Hindlimb muscle (tissue), 1 donor: ENCODE results near the gene TBC1D25. TPM values are rescaled to one million over a fixed set of nuclear protein-coding genes. Genes with fewer than 3 reads are reported as not detected.
"Not testable (repeated sequence)": the region's sequence is repeated elsewhere in the genome, so short reads cannot be mapped to it uniquely, and the experiment has no call there.

Source experiments
- DNase-seq: peaks from one replicate; pipeline ENCODE4 v3.0.0-alpha.2; 2013
- polyA plus RNA-seq: library from polyadenylated mRNA; unstranded; fragments of 120-200 nt; gene quantifications from one replicate; pipeline ENCODE4 v1.2.1, GENCODE V29; 2013; ENCODE audit not compliant: insufficient read length

Gene TBC1D25
- polyA plus RNA-seq, 1 donor = 8.1 TPM

DNA sequence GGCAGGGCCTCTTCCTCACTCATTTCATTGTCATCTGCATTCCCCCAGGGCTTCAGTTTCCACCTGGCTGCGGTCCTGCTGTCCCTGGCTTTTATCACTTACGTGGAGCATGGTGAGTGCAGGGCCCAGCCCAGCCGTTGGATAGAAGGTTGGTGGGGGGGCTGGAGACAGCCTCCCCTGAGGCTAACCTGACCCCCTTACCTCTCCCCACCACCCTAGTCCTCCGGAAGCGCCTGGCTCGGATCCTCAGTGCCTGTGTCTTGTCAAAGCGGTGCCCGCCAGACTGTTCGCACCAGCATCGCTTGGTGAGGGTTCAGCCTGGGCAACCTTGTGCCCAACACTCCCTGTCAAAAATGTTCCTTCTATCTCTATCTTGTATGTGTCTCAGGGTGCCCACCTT is 23.7 kb upstream of the TBC1D25 start:
- no peak for DNase-seq

DNA sequence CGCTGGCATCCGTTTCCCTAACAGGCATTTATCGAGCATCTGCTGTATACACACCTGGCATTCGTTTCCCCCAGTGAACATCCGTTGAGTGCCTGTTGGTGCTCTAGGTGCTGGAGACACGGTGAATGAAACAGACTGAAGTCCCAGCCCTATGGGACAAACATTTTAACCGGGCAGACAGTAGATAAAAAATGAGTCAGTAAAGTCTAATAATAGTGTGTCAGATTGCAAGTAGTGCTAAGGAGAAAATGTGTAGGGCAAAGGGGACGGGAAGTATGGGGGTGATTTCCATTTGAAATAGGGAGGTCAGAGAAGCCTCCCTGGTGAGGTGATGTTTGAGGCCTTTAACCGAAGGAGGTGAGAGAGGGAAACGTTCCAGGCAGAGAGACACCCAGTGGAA is 23.2 kb upstream of the TBC1D25 start:
- no peak for DNase-seq

DNA sequence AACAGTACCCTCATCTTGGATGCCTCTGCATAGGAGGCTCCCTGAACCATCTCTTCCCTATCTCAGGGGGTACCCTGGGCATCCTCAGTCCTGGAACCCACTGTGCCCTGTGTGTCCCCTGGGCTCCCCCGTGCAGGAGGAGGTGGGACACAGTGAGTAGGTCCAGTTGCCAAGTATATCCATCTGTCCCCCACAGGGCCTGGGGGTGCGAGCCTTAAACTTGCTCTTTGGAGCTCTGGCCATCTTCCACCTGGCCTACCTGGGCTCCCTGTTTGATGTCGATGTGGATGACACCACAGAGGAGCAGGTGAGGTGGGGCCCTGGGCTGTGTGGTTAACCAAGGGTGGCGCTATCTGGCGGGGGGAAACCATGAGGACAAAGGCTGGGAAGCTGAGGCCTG is 22.5 kb upstream of the TBC1D25 start:
- DNase-seq = no peak

DNA sequence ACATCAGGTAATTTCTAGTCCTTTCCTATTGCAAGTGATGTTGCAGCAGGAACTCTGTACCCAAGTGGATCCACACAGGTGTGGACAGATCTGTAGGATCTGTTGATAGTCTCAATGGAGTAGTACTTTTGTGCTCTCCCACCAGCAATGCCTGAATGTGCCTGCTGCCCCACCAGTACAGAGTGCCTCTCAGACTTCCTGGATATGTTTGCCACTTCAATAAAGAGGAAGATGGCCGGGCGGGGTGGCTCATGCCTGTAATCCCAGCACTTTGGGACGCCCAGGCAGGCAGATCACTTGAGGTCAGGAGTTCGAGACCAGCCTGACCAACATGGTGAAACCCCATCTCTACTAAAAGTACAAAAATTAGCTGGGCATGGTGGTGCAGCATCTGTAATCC is 20.0 kb upstream of the TBC1D25 start:
- not testable (repeated sequence) for DNase-seq

DNA sequence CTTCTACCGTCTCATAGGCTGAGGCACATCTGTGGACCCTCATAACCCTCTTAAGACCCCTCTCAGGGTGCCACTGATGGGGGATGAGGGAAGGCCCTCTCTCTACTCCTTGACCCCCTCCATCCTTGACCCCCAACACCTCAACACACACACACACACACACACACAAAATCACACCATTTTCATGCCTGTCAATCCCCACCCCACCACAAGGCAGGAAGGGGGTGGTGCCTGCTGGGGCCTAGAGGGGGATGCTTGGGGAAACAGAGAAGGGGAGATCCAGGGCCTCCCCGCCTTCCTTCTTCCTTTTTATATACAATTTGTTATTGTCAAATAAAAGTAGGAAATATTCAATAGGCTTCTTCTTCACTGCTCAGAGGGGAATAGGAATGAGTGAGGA is 19.1 kb upstream of the TBC1D25 start:
- no peak for DNase-seq

DNA sequence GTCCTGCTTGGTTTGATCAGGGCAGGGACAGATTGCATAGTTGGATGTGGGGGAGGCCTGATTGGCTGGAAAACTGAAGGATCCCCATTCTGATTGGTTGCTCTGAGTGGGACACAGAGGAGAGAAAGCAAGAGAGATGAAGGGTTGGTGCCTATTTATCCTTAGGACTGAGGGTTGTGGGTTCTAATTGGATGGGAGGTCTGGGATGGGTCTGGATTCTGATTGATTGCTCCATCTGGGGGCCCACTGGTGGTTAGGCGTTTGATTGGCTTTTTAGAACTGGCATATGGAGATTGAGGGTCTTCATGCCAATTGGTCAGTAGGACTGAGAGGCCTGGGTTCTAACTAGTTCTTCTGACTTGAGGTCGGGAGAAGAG is 18.6 kb upstream of the TBC1D25 start:
- DNase-seq = no peak

DNA sequence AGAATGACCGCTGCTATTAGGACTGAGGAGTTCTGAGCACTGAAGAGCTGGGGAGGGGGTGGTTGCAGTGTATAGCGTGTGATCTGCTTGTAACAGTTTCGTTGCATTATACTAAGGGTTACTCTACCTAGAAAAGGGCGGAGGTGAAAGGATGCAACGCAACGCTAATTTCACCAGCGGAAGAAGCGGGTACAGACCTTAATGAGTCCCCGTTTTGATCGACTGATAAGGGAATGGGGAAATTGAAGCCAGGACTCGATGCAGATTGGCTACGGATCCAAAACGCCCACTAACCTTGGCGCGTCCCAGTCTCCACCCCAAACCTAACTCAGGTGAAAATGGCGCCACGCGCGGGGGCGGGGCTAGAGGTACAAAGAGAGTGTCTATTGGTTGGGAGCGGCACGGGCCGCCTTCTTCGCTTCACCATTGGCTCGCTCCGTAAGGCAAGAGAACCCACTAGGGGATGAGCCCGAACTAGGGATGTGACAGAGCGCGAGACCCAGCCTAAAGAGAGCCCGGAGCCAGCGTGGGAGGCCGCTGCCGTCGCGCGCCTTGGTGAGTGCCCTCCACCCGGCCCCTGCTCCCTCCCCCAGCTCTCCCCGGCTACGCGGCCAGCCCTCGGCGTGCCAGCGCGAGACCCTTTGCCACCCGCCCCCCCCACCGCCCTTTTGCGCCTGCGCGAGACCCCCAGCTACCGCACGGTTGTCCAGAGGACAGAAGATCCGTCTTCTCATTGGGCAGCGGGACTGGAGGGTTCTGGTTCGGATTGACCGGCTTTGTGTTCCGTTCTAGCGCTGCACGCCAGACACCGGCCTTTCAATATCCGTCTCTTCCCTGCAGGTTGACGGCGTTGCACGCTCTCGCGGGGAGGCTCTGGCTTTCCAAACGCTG is 17.9 kb upstream of the TBC1D25 start, which contains the start of gene EBP:
TSS of gene EBP (plus strand) at position 456 of the 891 bp plus-strand sequence. CDS start 1,964 bp downstream, outside the sequence.
- peak; percentile 81 for DNase-seq

DNA sequence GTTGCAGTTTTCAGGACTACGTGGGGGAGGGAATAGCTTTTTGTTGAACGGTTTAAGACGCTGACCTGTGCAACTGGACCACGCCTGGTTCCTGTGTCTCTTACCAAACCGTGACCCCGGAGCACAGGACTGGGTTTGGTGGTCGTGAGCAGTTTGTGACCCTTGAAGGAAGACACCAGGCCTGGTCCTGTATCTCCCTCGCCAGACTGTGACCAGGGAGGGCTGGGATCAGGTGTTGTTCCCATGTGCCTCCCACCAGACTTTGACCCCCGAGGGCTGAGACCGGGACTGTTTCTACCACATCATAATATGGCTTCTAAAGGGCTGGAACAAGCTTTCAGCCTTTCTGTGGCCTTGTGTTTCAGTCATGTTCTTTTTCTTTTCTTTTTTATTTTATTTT is 17.2 kb upstream of the TBC1D25 start:
- DNase-seq = no peak

DNA sequence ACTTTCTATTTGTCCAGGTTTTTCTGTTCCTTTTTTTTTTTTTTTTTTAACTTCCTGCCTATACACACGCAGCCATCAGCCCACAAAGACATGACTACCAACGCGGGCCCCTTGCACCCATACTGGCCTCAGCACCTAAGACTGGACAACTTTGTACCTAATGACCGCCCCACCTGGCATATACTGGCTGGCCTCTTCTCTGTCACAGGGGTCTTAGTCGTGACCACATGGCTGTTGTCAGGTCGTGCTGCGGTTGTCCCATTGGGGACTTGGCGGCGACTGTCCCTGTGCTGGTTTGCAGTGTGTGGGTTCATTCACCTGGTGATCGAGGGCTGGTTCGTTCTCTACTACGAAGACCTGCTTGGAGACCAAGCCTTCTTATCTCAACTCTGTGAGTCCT is 15.8 kb upstream of the TBC1D25 start:
- no peak for DNase-seq

DNA sequence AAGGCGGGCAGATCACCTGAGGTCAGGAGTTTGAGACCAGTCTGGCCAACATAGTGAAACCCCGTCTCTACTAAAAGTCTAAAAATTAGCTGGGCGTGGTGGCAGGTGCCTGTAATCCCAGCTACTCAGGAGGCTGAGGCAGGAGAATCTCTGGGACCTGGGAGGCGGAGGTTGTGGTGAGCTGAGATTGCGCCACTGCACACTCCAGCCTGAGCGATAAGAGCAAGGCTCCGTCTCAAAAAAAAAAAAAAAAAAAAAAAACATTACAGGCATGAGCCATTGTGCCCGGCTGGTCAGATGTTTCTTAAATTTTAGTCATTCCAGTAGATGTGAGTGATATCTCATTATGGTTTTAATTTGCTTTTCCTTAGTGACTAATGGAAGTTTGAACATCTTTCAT is 13.7 kb upstream of the TBC1D25 start:
- not testable (repeated sequence) for DNase-seq

DNA sequence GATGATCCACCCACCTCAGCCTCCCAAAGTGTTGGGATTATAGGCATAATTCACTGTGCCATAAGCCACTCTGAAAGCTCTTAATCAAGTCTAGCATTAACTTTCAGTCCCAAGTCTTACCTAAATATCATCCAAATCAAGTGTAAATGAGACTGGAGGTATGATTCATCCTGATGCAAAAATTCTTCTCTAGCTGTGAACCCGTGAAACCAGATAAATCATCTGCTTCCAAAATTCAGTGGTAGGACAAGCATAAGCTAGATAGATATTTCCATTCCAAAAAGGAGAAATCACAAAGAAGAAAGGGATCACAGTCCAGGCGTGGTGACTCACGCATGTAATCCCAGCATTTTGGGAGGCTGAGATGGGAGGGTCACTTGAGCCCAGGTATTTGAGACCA is 8.8 kb upstream of the TBC1D25 start:
- DNase-seq = no peak

DNA sequence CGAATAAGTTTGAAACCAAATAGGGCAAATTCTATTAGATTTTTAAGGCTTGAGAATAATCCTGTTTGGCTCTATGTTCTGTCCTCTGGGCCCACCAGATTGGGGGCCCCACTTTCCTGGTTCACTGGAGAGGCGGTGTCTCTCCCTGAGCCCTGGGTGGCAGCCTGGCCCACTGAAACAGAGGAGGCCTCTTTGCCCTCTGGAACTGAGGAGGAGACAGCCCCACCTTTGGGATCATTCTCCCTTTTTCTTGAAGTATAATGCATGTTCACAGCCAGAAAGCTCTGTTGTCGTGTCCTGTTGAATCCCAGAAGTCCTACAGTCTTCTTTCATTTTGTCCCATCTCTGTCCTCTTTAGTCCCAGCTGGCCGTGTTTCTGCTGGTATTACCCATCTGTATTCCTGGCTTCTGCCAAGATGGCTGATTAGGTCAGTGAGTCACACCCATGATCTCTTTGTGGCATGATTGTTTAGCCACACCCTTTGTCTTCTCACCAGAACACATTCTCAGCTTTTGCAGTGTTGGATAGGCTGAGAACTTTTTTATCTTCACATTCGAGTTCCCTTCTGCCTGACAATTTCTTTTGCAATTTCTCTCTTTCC is 8.1 kb upstream of the TBC1D25 start:
- no peak for DNase-seq

DNA sequence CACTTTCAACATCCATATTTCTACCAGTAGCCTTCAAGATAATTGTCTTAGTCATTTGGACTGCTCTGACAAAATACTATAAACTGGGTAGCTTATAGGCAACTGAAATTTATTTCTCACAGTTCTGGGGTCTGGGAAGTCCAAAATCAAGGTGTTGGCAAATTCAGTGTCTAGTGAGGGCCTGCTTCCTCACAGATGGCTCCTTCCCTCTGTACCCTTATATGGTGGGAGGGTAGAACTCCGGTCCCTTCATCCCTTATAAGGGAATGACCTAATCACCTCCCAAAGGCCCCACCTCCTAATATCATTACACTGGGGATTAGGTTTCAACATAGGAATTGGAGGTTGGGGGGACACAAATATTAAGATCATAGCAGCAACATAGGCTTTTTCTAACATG is 7.4 kb upstream of the TBC1D25 start:
- DNase-seq = no peak

DNA sequence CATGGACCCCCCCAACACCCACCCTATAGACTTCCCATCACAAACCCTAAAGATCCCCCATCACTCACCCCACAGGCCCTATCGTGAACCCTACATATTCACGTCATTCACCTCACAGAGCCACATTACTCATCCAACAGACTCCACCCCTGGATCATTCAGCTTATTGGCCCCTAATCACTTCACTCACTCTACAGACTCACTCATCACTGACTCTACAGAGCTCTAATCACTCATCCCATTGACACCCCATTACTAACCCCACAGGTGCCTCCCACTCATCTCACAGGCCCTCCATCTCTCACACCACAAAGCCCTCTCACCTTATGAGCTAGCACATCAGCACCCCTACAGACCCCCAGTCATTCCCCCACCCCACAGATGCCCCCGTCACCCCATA is 6.3 kb upstream of the TBC1D25 start:
- no peak for DNase-seq

DNA sequence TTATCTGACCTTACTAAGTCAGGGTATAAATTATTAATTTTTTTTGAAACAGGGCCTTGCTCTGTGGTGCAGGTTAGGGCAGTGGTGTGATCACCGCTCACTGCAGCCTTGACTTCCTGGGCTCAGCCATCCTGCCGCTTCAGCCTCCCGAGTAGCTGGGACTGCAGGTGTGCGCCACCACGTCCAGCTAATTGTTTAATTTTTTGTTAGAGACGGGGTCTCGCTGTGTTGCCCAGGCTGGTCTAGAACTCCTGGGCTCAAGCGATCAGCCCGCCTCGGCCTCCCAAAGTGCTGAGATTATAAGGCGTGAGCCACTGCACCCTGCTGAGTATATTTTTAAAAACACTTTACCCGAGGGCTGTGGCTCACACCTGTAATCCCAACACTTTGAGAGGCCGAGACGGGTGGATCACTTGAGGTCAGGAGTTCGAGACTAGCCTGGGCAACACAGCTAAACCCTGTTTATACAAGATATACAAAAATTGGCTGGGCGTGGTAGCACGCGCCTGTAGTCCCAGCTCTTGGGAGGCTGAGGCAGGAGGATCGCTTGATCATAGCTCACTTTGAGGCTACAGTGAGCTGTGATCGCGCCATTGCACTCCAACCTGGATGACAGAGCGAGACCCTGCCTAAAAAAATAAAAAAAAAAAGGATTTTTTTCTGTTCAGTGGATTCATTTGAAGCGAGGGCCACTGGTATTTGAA is 721 bp upstream of the TBC1D25 start:
- no peak for DNase-seq

DNA sequence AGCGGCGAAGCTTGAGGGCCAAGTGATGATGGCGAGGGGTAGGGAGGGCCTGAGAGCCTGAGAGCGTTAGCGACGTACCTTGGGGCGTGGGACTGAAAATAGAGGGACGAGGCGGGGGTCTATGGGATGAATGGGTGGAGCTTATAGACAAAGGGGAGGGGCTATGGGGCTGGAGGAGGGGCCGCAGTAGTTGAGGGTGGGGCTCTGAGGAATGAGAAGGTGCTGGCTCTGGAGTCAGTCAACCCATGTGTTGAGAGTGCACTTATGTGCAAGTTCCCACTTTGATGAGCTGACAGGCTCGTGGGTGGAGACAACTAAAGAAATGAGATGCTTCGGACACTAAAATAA is 488 bp downstream of the TBC1D25 start:
- DNase-seq = peak; percentile 22

DNA sequence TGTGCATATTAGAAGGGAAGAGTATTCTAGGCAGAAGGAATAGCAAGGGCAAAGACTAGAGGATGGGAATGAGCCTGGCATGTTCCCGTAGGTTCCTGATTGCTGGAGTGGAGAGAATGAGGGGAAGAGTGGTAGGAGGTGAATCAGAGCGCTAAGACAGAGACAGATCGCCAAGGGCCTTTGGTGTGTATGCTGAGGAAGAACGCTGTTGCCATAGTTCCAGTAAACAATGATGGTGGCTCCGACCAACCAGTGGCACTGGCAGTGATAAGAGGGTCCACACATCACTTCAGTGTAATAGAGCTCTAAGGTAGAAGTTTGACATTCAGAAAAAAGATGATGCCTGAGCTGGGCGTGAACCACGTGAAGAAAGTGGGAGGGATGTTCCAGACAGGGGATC is 966 bp downstream of the TBC1D25 start:
- DNase-seq = no peak

DNA sequence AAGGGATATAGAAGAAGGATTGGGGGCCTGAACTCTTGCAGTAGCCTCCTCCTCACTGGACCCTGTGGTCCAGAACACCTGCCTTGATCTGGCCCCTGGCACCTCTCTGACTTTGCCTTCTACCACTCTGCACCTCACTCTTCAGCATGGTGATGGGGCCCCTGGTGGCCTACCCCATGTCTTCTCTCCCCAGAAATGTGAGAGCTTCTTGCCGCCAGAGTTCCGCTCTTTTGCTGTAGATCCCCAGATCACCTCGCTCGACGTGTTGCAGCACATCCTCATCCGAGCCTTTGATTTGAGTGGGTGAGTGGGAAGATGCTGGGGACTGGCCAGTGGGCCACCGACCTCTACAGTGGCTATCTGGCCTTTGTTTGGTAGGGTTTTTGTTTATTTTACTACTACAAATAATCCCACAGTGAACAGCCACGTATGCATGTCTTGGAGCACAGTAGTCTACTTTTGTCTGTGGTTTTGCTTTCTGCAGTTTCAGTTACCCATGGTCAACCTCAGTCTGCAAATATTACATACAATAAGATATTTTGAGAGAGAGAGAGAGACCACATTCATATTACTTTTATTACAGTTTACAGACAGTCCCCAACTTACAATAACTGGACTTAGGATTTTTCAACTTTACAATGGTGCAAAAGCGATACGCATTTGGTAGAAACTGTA is 1.8 kb downstream of the TBC1D25 start:
- no peak for DNase-seq

DNA sequence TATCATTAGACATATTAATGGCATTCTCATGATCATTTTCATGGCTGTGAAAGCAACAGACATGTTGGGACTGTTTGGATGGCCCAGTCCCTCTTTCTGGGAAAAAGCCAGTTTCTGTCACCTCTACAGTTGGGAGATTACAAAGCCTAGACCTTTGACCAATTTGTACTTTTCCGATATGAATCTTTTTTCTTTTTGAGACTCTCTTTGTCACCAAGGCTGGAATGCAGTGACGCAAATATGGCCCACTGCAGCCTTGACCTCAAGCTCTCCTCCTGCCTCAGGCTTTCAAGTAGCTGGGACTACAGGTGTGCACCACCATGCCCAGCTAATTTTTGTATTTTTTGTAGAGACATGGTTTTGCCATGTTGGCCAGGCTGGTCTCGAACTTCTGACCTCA is 9.4 kb downstream of the TBC1D25 start:
- no peak for DNase-seq

DNA sequence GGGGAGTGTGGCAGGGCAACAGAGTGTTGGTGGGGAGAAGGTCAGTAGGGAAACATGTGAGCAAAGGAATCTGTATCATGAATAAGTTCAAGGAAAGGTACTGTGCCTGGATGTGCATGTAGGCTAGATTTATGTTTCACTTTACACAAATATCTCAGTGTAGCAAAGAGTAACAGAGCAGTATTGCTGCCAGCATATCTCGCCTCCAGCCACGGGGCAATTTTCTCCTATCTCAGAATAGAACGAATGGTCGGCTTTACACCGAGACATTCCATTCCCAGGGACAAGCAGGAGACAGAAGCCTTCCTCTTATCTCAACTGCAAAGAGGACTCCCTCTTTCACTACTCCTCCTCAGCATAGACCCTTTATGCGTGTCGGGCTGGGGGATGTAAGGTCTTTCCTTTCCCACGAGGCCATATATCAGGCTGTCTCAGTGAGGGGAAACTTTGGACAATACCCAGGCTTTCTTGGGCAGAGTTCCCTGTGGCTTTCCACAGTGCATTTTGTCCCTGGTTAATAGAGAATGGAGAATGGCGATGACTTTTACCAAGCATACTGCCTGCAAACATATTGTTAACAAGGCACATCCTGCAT is 16.3 kb downstream of the TBC1D25 start:
- not testable (repeated sequence) for DNase-seq

DNA sequence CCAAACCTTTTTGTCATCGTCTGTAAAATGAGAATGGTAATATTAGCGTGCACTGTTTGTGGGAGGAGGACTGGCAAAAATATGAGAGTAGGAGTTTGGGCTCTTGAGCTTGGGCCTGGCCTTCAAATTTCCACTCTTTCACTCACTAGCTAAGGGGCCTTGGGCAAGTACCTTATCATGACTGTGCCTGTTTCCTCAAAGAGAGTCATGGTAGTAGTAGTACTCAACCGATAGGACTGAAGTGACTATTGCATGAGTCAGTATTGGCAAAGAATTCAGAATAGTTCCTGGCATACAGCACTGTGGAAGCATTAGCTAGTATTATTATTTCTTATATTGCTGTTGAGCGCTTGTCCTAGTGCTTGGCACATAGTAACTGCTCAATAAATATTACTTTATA is 18.8 kb downstream of the TBC1D25 start:
- no peak for DNase-seq

DNA sequence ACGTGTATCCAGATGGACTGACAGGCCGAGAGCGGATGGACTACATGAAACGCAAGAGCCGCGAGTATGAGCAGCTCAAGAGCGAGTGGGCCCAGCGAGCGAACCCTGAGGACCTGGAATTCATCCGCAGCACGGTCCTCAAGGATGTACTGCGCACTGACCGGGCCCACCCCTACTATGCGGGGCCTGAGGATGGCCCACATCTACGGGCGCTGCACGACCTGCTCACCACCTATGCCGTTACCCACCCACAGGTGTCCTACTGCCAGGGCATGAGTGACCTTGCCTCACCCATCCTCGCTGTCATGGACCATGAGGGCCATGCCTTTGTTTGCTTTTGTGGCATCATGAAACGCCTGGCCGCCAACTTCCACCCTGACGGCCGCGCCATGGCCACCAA is 20.1 kb downstream of the TBC1D25 start:
- DNase-seq = no peak

DNA sequence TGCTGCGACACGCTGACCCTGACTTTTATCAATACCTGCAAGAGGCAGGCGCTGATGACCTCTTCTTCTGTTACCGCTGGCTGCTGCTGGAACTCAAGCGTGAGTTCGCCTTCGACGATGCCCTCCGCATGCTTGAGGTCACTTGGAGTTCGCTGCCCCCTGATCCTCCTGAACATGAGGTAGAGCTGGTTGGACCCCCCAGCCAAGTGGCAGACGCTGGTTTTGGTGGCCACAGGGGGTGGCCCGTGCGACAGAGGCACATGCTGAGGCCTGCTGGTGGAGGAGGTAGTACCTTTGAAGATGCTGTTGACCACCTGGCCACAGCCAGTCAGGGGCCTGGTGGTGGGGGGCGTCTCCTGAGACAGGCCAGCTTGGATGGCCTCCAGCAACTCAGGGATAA is 20.5 kb downstream of the TBC1D25 start:
- DNase-seq = no peak
